ENCODE results near the gene ITPKB.

Gene ITPKB

DNA sequence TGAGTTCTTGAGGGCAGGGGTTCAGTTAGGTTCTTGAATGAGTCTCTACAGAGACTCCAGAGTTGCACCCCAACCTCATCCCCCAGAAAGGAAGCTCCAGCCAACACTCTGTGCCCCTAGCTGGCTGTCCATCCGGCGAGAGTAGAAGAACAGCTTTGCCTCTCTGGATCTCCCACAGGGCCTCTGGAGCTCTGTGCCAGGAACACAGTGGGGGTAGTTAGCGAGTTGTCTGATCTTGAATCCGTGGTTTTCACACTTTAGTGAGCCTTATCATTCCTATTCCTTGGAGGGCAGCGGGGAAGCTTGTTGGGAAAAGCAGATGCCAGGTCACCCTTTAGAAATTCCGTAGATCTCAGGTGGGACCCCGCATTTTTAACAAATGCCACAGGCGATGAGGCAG lies 145.5 kb downstream of the ITPKB start:
- whole genome bisulfite sequencing, 2 donors (ENCODE audit: extremely low coverage in 2 of 2, insufficient read length in 2 of 2, insufficient replicate concordance in 1 of 2): no CpG with 5 or more reads among the region's 8 CpGs
- H2BK15ac ChIP-seq (ENCODE audit: low read length): no peak overlapping the region

DNA sequence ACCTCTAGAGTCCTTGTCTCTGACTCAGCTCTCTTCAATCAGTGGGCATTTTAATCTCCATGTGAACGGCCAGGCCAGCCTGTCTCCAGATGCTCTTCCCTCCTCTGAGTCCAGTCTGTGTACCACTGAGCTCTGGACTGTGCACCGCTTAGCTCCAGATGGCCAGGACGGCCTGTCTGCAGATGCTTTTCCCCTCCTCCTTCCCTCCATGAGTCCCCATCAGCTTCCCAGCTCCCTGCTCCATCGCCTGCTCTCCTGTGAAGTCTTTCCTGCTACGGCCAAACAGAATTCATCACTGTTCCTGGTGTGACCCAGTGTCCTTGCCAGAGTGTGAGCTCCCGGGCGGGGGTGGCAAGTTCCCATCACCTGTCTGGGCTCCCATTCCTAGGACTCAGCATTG lies 148.5 kb downstream of the ITPKB start:
- no peaks in the 10 kb centered on the region for H3K36me3 ChIP-seq (replicated peaks in 1 of 2; ENCODE audit: control insufficient read depth in 2 of 2, insufficient read depth in 2 of 2, low read length in 2 of 2)
- no peaks in the 10 kb centered on the region for H3K79me1 ChIP-seq (ENCODE audit: low read depth, low read length)
- peaks cover 0 to 4% of the 10 kb centered on the region in 2 donors for H3K4me1 ChIP-seq (ENCODE audit: control insufficient read depth in 2 of 2, insufficient read depth in 1 of 2, low read depth in 1 of 2, low read length in 2 of 2)
- no peak overlapping the region for H2BK12ac ChIP-seq (ENCODE audit: low read length)
- H3K27ac ChIP-seq (replicated peaks; ENCODE audit: low read length): no peak overlapping the region
- H3K4me3 ChIP-seq (ENCODE audit: low read length in 2 of 2): no peak overlapping the region
- H3K23ac ChIP-seq (ENCODE audit: low read depth, low read length, poor library complexity): no peak overlapping the region
- no peak overlapping the region for H3K14ac ChIP-seq (ENCODE audit: low read length)
- no peak overlapping the region for H2AK5ac ChIP-seq (ENCODE audit: low read depth, low read length)
- H3K9me3 ChIP-seq (replicated peaks in 1 of 2; ENCODE audit: control insufficient read depth in 2 of 2, insufficient read depth in 1 of 2, low read depth in 1 of 2, low read length in 2 of 2): peaks cover 0 to 2% of the 10 kb centered on the region in 2 donors
- no peak overlapping the region for H3K18ac ChIP-seq (ENCODE audit: low read length)
- H3K27me3 ChIP-seq (ENCODE audit: control insufficient read depth in 3 of 3, insufficient read depth in 3 of 3, low read depth in 1 of 3, low read length in 3 of 3): peaks cover 0 to 39% (median 2%) of the 10 kb centered on the region in 3 experiments
- no peak overlapping the region for H3K9ac ChIP-seq (ENCODE audit: low read depth, low read length, poor library complexity)
- H2BK5ac ChIP-seq (ENCODE audit: low read length): no peak overlapping the region
- H2AFZ ChIP-seq (ENCODE audit: low read length): no peak overlapping the region
- DNase-seq (ENCODE audit: low spot score): no peak
- no peak overlapping the region for H4K91ac ChIP-seq (ENCODE audit: low read depth, low read length, poor library complexity)
- WGBS, 2 donors (ENCODE audit: extremely low coverage in 2 of 2, insufficient read length in 2 of 2, insufficient replicate concordance in 1 of 2): no CpG with 5 or more reads among the region's 7 CpGs
- no peak overlapping the region for H3K4ac ChIP-seq (ENCODE audit: low read length)
- no peak overlapping the region for H4K8ac ChIP-seq (ENCODE audit: low read depth, low read length)
- H3K4me2 ChIP-seq (ENCODE audit: insufficient read depth, low read length, poor library complexity, severe bottlenecking): no peak overlapping the region
- H2BK15ac ChIP-seq (ENCODE audit: low read length): no peak overlapping the region
- H2BK120ac ChIP-seq (ENCODE audit: low read depth, low read length): no peak overlapping the region

More for the DNA sequence above, 145.5 kb downstream of the ITPKB start:
- DNase-seq (ENCODE audit: low spot score): no peak
- Histone ChIP-seq H3K23ac (ENCODE audit: low read depth, low read length, poor library complexity) (no peak overlapping the region), H3K4me3 (ENCODE audit: low read length in 2 of 2) (peak overlapping the region in 1 of 2 donors; percentile 22), H3K4ac (ENCODE audit: low read length) (no peak overlapping the region), H3K18ac (ENCODE audit: low read length) (peak overlapping the region; percentile 12), H3K79me1 (ENCODE audit: low read depth, low read length) (no peaks in the 10 kb centered on the region), H3K4me1 (ENCODE audit: control insufficient read depth in 2 of 2, insufficient read depth in 1 of 2, low read depth in 1 of 2, low read length in 2 of 2) (peaks cover 0 to 4% of the 10 kb centered on the region in 2 donors), H4K8ac (ENCODE audit: low read depth, low read length) (no peak overlapping the region), H2AFZ (ENCODE audit: low read length) (no peak overlapping the region), H3K27me3 (ENCODE audit: control insufficient read depth in 3 of 3, insufficient read depth in 3 of 3, low read depth in 1 of 3, low read length in 3 of 3) (peaks cover 0 to 19% (median 2%) of the 10 kb centered on the region in 3 experiments), H2BK12ac (ENCODE audit: low read length) (no peak overlapping the region), H3K14ac (ENCODE audit: low read length) (no peak overlapping the region), H2BK5ac (ENCODE audit: low read length) (no peak overlapping the region), H3K4me2 (ENCODE audit: insufficient read depth, low read length, poor library complexity, severe bottlenecking) (no peak overlapping the region), H4K91ac (ENCODE audit: low read depth, low read length, poor library complexity) (no peak overlapping the region), H3K9ac (ENCODE audit: low read depth, low read length, poor library complexity) (no peak overlapping the region), H2AK5ac (ENCODE audit: low read depth, low read length) (no peak overlapping the region), H3K36me3 (replicated peaks in 1 of 2; ENCODE audit: control insufficient read depth in 2 of 2, insufficient read depth in 2 of 2, low read length in 2 of 2) (no peaks in the 10 kb centered on the region), H2BK120ac (ENCODE audit: low read depth, low read length) (no peak overlapping the region), H3K27ac (replicated peaks; ENCODE audit: low read length) (no peak overlapping the region), H3K9me3 (replicated peaks in 1 of 2; ENCODE audit: control insufficient read depth in 2 of 2, insufficient read depth in 1 of 2, low read depth in 1 of 2, low read length in 2 of 2) (peaks cover 0 to 2% of the 10 kb centered on the region in 2 donors)

DNA sequence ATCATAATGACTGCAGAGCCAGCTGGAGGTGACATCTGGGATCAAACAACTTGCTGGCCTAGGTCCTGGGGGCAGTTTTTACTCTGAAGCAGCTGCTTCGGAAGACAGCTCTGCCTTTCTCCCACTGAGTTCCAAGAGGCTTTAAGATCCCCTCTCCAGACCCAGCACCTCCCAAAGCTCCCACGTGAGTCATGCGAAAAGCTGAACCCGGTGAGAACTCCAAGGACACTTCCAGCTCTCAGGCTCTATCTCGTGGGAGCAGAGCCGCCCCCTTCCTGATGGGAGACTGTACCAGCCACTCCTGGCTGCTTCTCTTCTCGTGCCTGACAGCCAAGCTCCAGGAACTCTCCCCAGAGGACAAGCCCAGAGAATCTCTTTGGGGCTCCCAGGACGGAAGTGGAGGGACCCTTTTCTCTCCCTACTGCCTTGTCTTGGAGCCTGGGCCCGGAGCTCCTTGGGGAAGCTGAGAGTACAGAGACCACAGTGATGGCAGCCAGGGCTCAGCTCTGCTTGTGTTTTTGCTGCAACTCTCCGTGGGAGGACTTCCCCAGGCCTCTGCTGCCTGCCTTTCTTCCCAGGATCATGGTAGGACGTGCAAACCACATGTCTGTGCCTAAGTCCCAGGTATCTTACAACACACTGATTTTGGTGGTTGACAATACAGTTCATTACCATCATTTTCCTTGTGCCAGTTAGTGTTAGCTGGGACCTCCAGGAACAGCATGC lies 149.9 kb downstream of the ITPKB start:
- no peak overlapping the region for H3K23ac ChIP-seq (ENCODE audit: low read depth, low read length, poor library complexity)
- no peaks in the 10 kb centered on the region for H3K9me3 ChIP-seq (replicated peaks in 1 of 2; ENCODE audit: control insufficient read depth in 2 of 2, insufficient read depth in 1 of 2, low read depth in 1 of 2, low read length in 2 of 2)
- no peak overlapping the region for H3K4me3 ChIP-seq (ENCODE audit: low read length in 2 of 2)
- no CpG with 5 or more reads among the region's 11 CpGs for WGBS, 2 donors (ENCODE audit: extremely low coverage in 2 of 2, insufficient read length in 2 of 2, insufficient replicate concordance in 1 of 2)
- no peak overlapping the region for H2BK120ac ChIP-seq (ENCODE audit: low read depth, low read length)
- no peak for DNase-seq (ENCODE audit: low spot score)
- H3K4me1 ChIP-seq (ENCODE audit: control insufficient read depth in 2 of 2, insufficient read depth in 1 of 2, low read depth in 1 of 2, low read length in 2 of 2): peaks cover 0 to 4% of the 10 kb centered on the region in 2 donors
- H2AK5ac ChIP-seq (ENCODE audit: low read depth, low read length): no peak overlapping the region
- H3K79me1 ChIP-seq (ENCODE audit: low read depth, low read length): no peaks in the 10 kb centered on the region
- H3K27me3 ChIP-seq (ENCODE audit: control insufficient read depth in 3 of 3, insufficient read depth in 3 of 3, low read depth in 1 of 3, low read length in 3 of 3): peaks cover 0 to 39% (median 2%) of the 10 kb centered on the region in 3 experiments
- H4K8ac ChIP-seq (ENCODE audit: low read depth, low read length): no peak overlapping the region
- no peak overlapping the region for H2BK5ac ChIP-seq (ENCODE audit: low read length)
- H3K4me2 ChIP-seq (ENCODE audit: insufficient read depth, low read length, poor library complexity, severe bottlenecking): no peak overlapping the region
- H4K91ac ChIP-seq (ENCODE audit: low read depth, low read length, poor library complexity): no peak overlapping the region
- H2BK15ac ChIP-seq (ENCODE audit: low read length): no peak overlapping the region
- no peak overlapping the region for H3K4ac ChIP-seq (ENCODE audit: low read length)
- no peak overlapping the region for H3K27ac ChIP-seq (replicated peaks; ENCODE audit: low read length)
- H3K36me3 ChIP-seq (replicated peaks in 1 of 2; ENCODE audit: control insufficient read depth in 2 of 2, insufficient read depth in 2 of 2, low read length in 2 of 2): no peaks in the 10 kb centered on the region
- no peak overlapping the region for H3K18ac ChIP-seq (ENCODE audit: low read length)
- H2AFZ ChIP-seq (ENCODE audit: low read length): no peak overlapping the region
- H3K9ac ChIP-seq (ENCODE audit: low read depth, low read length, poor library complexity): no peak overlapping the region
- no peak overlapping the region for H3K14ac ChIP-seq (ENCODE audit: low read length)
- no peak overlapping the region for H2BK12ac ChIP-seq (ENCODE audit: low read length)

DNA sequence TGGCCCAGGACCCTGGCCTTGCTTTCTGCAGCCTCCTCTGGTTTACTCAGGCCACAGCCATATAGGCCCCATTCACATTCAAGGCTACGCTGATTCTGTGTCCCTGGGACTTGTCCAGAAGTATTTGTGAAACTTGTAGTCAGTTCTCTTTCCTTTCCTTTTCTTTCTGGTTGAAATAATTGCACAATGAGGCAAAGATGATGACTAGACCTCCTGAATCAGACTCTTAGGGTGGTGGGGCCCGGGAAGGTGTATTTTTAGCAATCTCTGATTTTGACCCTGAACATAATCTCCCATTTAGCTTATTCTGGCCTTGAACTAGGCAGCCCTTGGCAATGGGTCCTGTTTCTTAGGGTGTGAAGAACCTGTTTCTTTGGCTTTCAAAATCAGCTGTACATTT lies 150.6 kb downstream of the ITPKB start:
- H3K14ac ChIP-seq (ENCODE audit: low read length): no peak overlapping the region
- H3K4me2 ChIP-seq (ENCODE audit: insufficient read depth, low read length, poor library complexity, severe bottlenecking): no peak overlapping the region
- no peak overlapping the region for H2BK120ac ChIP-seq (ENCODE audit: low read depth, low read length)
- no peak overlapping the region for H3K18ac ChIP-seq (ENCODE audit: low read length)
- no peaks in the 10 kb centered on the region for H3K36me3 ChIP-seq (replicated peaks in 1 of 2; ENCODE audit: control insufficient read depth in 2 of 2, insufficient read depth in 2 of 2, low read length in 2 of 2)
- peaks cover 0 to 39% (median 2%) of the 10 kb centered on the region in 3 experiments for H3K27me3 ChIP-seq (ENCODE audit: control insufficient read depth in 3 of 3, insufficient read depth in 3 of 3, low read depth in 1 of 3, low read length in 3 of 3)
- no peaks in the 10 kb centered on the region for H3K79me1 ChIP-seq (ENCODE audit: low read depth, low read length)
- H2BK5ac ChIP-seq (ENCODE audit: low read length): no peak overlapping the region
- no peak overlapping the region for H3K4me3 ChIP-seq (ENCODE audit: low read length in 2 of 2)
- no peak overlapping the region for H2BK15ac ChIP-seq (ENCODE audit: low read length)
- no peaks in the 10 kb centered on the region for H3K9me3 ChIP-seq (replicated peaks in 1 of 2; ENCODE audit: control insufficient read depth in 2 of 2, insufficient read depth in 1 of 2, low read depth in 1 of 2, low read length in 2 of 2)
- H3K9ac ChIP-seq (ENCODE audit: low read depth, low read length, poor library complexity): no peak overlapping the region
- H3K23ac ChIP-seq (ENCODE audit: low read depth, low read length, poor library complexity): no peak overlapping the region
- H2AFZ ChIP-seq (ENCODE audit: low read length): no peak overlapping the region
- no peak overlapping the region for H4K8ac ChIP-seq (ENCODE audit: low read depth, low read length)
- WGBS, 2 donors (ENCODE audit: extremely low coverage in 2 of 2, insufficient read length in 2 of 2, insufficient replicate concordance in 1 of 2): no CpG with 5 or more reads among the region's 2 CpGs
- no peak overlapping the region for H3K27ac ChIP-seq (replicated peaks; ENCODE audit: low read length)
- H4K91ac ChIP-seq (ENCODE audit: low read depth, low read length, poor library complexity): no peak overlapping the region
- H2AK5ac ChIP-seq (ENCODE audit: low read depth, low read length): no peak overlapping the region
- H3K4me1 ChIP-seq (ENCODE audit: control insufficient read depth in 2 of 2, insufficient read depth in 1 of 2, low read depth in 1 of 2, low read length in 2 of 2): peaks cover 0 to 4% of the 10 kb centered on the region in 2 donors
- H3K4ac ChIP-seq (ENCODE audit: low read length): no peak overlapping the region
- H2BK12ac ChIP-seq (ENCODE audit: low read length): no peak overlapping the region
- no peak for DNase-seq (ENCODE audit: low spot score)
